ENCODE measurements around the gene ZC3H7B.

GRCh38 chr22:41302811-41303210, 1.5 kb downstream of the ZC3H7B start:
- TF ChIP-seq CTCF (conservative IDR thresholded peaks at IDR 0.05; ENCODE audit: low read length), result no peak
- TF ChIP-seq EZH2phosphoT487 (IDR thresholded peaks at IDR 0.05; ENCODE audit: borderline replicate concordance), result no peak
